PC-3 (cell line): ENCODE data around the gene RBM18. TPM values are rescaled to one million over a fixed set of nuclear protein-coding genes. Genes with fewer than 3 reads are reported as not detected.

Source experiments
- ATAC-seq: fragments of 200-7000 bp; cut with Tn5 transposase; 2 replicates; pipeline ENCODE4 v1.9.1; 2020; ENCODE audit warnings: mild to moderate bottlenecking, moderate library complexity
- BruUV-seq: library from RNA; stranded (reverse); fragments of 400-500 nt; replicated peaks from 2 replicates; lab custom pipeline; 2021; lab: Mats Ljungman, UMichigan
- CTCF ChIA-PET: fragments of 300-600 bp; sonication (Branson Sonifier 250); formaldehyde crosslinking; loops from one replicate; lab custom pipeline; 2022; ENCODE audit warnings: antibody characterized with exemption; lab: Charles Lee
- POLR2A ChIA-PET: fragments of 300-600 bp; sonication (Branson Sonifier 250); formaldehyde crosslinking; loops from one replicate; lab custom pipeline; 2022; ENCODE audit warnings: antibody characterized with exemption; ENCODE audit not compliant: unreplicated experiment; lab: Charles Lee
- DNase-seq: peaks from one replicate; pipeline ENCODE4 v3.0.0-alpha.2; 2015
- H2AFZ ChIP-seq: fragments of 300-600 bp; sonication (generic); 2 replicates; pipeline ENCODE4 v1.6.0; 2016; ENCODE audit warnings: antibody characterized with exemption, low read length
- H3F3A ChIP-seq: fragments of 300-600 bp; sonication (generic); one replicate; pipeline ENCODE4 v1.6.0; 2017; ENCODE audit warnings: antibody characterized with exemption, low read length, control low read depth, mild to moderate bottlenecking; ENCODE audit not compliant: unreplicated experiment
- H3K27ac ChIP-seq: fragments of 300-600 bp; sonication (generic); 2 replicates; pipeline ENCODE4 v1.5.1; 2016; ENCODE audit warnings: mild to moderate bottlenecking, low read length
- H3K27me3 ChIP-seq: fragments of 300-600 bp; sonication (generic); 2 replicates; pipeline ENCODE4 v1.6.1; 2016; ENCODE audit warnings: low read length, mixed read lengths
- H3K36me3 ChIP-seq: fragments of 300-600 bp; sonication (generic); 2 replicates; pipeline ENCODE4 v1.6.1; 2016; ENCODE audit warnings: low read depth, mixed run types, low read length, mixed read lengths
- H3K4me1 ChIP-seq: fragments of 300-600 bp; sonication (generic); 2 replicates; pipeline ENCODE4 v1.5.1; 2016; ENCODE audit warnings: low read length; ENCODE audit not compliant: insufficient read depth
- H3K4me2 ChIP-seq: fragments of 300-600 bp; sonication (generic); 2 replicates; pipeline ENCODE4 v1.6.0; 2016; ENCODE audit warnings: low read length
- H3K4me3 ChIP-seq: fragments of 300-600 bp; sonication (generic); 2 replicates; pipeline ENCODE4 v1.5.1; 2016; ENCODE audit warnings: mild to moderate bottlenecking, low read length, mixed read lengths
- H3K79me2 ChIP-seq: fragments of 300-600 bp; sonication (generic); 2 replicates; pipeline ENCODE4 v1.6.1; 2017; ENCODE audit warnings: low read length, mixed read lengths
- H3K9ac ChIP-seq: fragments of 300-600 bp; sonication (generic); 2 replicates; pipeline ENCODE4 v1.6.0; 2016; ENCODE audit warnings: mild to moderate bottlenecking, low read length
- H3K9me2 ChIP-seq: fragments of 300-600 bp; sonication (generic); replicated peaks from 2 replicates; pipeline ENCODE4 v1.6.1; 2016; ENCODE audit warnings: mixed run types, low read length, mixed read lengths
- H3K9me3 ChIP-seq: fragments of 300-600 bp; sonication (generic); 2 replicates; pipeline ENCODE4 v1.6.1; 2016; ENCODE audit warnings: low read length, mixed read lengths
- H4K20me1 ChIP-seq: fragments of 300-600 bp; sonication (generic); 2 replicates; pipeline ENCODE4 v1.6.1; 2016; ENCODE audit warnings: low read length, mixed read lengths
- CTCF ChIP-seq: fragments of 300-600 bp; sonication (generic); conservative IDR thresholded peaks from 2 replicates; pipeline ENCODE4 v1.5.1; 2017; ENCODE audit warnings: antibody characterized with exemption, low read depth, mild to moderate bottlenecking, low read length
- EZH2 ChIP-seq: fragments of 300-600 bp; sonication (generic); IDR thresholded peaks from one replicate; pipeline ENCODE4 v1.6.1; 2017; ENCODE audit warnings: antibody characterized with exemption, mild to moderate bottlenecking, low read length; ENCODE audit not compliant: unreplicated experiment
- EZH2phosphoT487 ChIP-seq: fragments of 300-600 bp; sonication (generic); IDR thresholded peaks from 2 replicates; pipeline ENCODE4 v1.6.1; 2018; ENCODE audit warnings: mild to moderate bottlenecking, antibody characterized with exemption, low read length, borderline replicate concordance
- intact Hi-C: fragments of 100-400 bp; cut with micrococcal nuclease; formaldehyde crosslinking; loops from 2 replicates; pipeline ENCODE4 v1.9.0; 2023
- total RNA-seq: library from RNA; depleted of rRNA; stranded (reverse); fragments of >200 nt; gene quantifications from 2 replicates; pipeline ENCODE4 v1.2.3, GENCODE V29; 2014

RBM18 gene
- total RNA-seq, 1 experiment from 2014 or later = 8.3 TPM

DNA sequence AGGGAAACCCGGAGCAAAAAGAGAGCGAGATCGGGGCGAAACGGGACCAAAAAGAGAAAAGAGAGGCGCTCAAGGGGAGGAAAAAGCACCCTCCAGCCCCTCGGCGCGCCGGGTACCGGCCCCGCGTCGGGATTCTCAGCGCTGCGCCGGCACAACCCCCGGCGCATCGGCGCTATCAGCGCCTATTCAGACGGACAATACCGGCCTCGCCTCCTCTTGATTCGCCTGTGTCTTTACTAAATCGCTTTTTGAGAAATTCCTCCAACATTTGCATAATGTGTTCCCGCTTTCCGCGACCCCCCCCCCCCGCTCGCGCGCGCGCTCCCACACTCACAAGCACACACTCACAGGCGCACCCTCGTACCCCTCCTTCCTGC is 36.5 kb downstream of the RBM18 start:
- Histone ChIP-seq H2AFZ (peak overlapping the region; percentile 87), H3K27ac (no peak overlapping the region), H3K4me3 (peak overlapping the region; percentile 73), H3K4me2 (peak overlapping the region; percentile 87), H3K9me2 (no peaks in the 10 kb centered on the region), H3K27me3 (no peaks in the 10 kb centered on the region), H3K36me3 (no peaks in the 10 kb centered on the region), H3K4me1 (0 out of 2 replicates have a peak, but pooled peaks cover 5% of the 10 kb centered on the region), H4K20me1 (no peaks in the 10 kb centered on the region), H3K9ac (no peak overlapping the region; the same call in 1 of the 2 replicates), H3K9me3 (no peaks in the 10 kb centered on the region), H3F3A (no peaks in the 10 kb centered on the region), H3K79me2 (no peaks in the 10 kb centered on the region)
- TF ChIP-seq CTCF (no peak), EZH2 (no peak), EZH2phosphoT487 (no peak; the same call in 1 of the 2 replicates)
- BruUV-seq = no TSS peak
- POLR2A ChIA-PET = no interaction called here
- DNase-seq = no peak
- peak; percentile 30; the same call in 1 of the 2 replicates for ATAC-seq
- CTCF ChIA-PET = interaction anchor here (0.6 kb wide), 1 partner anchor 129 kb away, joined by 4 read pairs; no protein-coding TSS in a partner anchor
- intact Hi-C loops = loop anchor here (5.0 kb wide), 1 partner anchor 101 kb away; no protein-coding TSS in a partner anchor

DNA sequence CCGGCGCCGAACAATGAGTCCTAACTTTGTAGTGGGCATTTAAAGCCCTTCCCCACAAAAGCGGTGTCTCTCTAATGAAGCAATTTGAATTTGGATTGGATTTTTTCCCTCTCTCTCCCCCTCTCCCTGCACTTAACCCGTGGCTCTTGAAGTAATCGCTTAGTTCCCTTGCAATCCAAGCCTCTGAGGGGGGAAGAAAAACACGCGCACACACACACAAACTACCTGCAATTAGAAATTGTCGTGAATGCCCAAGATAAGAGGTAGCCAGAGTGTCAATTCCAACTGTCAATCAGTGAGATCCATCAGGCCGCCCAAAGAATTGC is 37.1 kb downstream of the RBM18 start:
- CTCF ChIA-PET = interaction anchor here (0.6 kb wide), 1 partner anchor 128 kb away, joined by 4 read pairs; no protein-coding TSS in a partner anchor

More for the DNA sequence above, 37.1 kb downstream of the RBM18 start:
- H3K27ac ChIP-seq = no peak overlapping the region
- no peaks in the 10 kb centered on the region for H3F3A ChIP-seq
- no peak for ATAC-seq
- 0 out of 2 replicates have a peak, but pooled peaks cover 5% of the 10 kb centered on the region for H3K4me1 ChIP-seq
- no peak overlapping the region for H3K9ac ChIP-seq
- intact Hi-C loops = loop anchor here (5.0 kb wide), 1 partner anchor 100 kb away; no protein-coding TSS in a partner anchor
- peak overlapping the region; percentile 86 for H2AFZ ChIP-seq
- TF ChIP-seq CTCF = 0 out of 2 replicates have a peak, but pooled peaks have one; percentile 22
- TF ChIP-seq EZH2 = no peak
- POLR2A ChIA-PET = no interaction called here
- no peaks in the 10 kb centered on the region for H3K9me3 ChIP-seq
- peak; percentile 16 for DNase-seq
- H3K9me2 ChIP-seq = no peaks in the 10 kb centered on the region
- H3K36me3 ChIP-seq = no peaks in the 10 kb centered on the region
- no TSS peak for BruUV-seq
- no peaks in the 10 kb centered on the region for H3K79me2 ChIP-seq
- no peaks in the 10 kb centered on the region for H3K27me3 ChIP-seq
- no peaks in the 10 kb centered on the region for H4K20me1 ChIP-seq
- peak overlapping the region; percentile 71 for H3K4me3 ChIP-seq
- H3K4me2 ChIP-seq = peak overlapping the region; percentile 94
